Stimulated activated CD8-positive, alpha-beta memory T cell treated with anti-CD3 and anti-CD28 coated beads, Interleukin-4, amount 100 ng/mL, for 1 hour (primary cell): Measurements from ENCODE around the gene ANP32A.
"Not testable (repeated sequence)": the region's sequence is repeated elsewhere in the genome, so short reads cannot be mapped to it uniquely, and the experiment has no call there.

Experiments
- DNase-seq, 2 donors: peaks; one replicate each; pipeline ENCODE4 v3.0.0-alpha.2; 2020; ENCODE audit warnings: low read depth in 2 of 2, low spot score in 1 of 2

ANP32A gene

DNA sequence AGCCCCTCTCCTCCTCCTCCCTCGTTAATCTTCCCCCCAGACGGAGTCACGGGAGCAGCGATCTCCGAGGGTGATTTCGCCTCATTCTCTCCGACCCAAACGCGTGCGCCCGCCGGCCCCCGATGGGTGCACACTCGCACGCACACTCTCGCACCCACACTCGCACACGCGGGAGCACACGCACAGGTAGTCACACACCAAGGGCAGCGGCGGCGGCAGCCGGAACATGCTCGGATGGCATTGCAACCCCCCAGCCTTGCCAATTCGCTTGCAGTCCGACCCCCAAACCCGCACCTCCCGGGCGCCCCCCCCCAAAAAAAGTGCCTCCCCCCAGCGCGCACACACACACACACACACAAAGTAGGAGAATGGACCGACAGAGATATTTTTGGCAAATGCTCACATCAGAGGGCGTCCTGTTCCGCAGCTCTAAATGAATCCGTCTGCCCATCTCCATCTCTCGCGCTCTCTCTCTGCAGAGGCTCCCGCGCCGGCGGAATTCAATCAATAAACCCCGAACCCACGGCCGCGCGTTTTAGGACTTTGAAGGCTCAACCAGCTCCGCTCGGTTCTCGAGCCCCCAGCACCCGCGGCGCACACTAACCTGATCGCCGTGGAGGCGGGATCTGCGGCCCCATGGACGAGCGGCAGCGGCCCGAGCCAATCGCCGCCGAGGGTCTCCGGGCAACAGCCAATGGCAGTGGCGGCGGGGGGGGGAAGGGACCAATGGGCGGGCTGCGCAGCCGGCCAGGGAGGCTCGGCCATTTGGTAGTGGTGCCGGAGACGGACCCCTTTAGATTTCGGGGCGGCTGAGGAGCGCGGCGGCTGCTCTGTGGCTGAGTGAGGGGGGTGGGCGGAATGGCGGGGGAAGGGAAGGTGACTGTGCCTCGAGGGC, at the start of gene ANP32A:
Gene ANP32A (minus strand): TSS at position 601 of the 895 bp plus-strand sequence. CDS start 144 bp downstream, at position 457.
- peak; percentile 94 to 95 for DNase-seq

DNA sequence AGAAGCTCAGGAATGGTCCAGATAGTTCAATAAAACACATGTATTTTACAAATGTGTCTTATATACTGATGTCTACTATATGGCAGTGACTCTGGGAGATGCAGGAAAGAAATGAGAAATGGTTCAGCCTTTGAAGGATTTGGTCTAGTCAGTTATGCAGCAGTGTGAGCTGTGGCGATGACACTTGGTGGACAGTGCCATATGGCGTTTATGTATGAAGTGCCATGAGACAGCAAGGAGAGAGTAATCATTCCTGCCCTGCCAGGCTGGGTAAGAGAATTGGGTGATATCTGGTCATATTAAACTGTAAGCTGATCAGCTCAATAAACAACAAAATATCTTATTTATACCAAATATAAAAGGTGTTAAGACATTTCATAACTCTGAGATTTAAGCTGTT, 47.6 kb upstream of the ANP32A start:
- no peak for DNase-seq

DNA sequence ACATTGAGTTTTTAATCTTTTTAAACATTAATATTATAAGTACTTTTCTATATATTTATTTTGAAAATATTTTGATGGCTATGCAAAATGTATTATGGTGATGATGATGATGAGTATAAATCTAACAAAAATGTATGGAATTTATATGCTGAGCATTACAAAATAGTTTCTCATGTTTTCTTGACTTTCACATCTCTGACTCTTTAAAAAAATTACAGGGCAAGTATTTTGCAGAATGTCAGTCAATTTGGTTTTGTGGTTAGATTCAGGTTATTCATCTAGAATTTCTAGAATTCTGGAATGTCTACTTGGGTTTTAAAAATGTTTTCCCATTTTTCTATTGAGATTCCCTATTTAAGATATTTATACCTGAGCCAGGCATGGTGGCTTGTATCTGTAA, 41.7 kb upstream of the ANP32A start:
- DNase-seq = no peak

DNA sequence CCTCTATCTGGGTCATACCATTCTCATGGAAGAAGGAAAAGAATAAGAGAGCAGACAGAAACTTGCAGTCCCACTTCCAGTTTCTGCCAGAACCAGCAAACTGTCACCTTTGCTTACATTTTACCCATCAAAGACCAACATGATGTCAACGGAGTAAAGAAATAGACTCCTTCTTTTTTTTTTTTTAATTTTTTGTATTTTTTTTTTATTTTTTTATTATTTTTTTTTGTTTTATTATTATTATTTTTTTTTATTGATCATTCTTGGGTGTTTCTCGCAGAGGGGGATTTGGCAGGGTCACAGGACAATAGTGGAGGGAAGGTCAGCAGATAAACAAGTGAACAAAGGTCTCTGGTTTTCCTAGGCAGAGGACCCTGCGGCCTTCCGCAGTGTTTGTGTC, 38.0 kb upstream of the ANP32A start:
- DNase-seq = not testable (repeated sequence)

DNA sequence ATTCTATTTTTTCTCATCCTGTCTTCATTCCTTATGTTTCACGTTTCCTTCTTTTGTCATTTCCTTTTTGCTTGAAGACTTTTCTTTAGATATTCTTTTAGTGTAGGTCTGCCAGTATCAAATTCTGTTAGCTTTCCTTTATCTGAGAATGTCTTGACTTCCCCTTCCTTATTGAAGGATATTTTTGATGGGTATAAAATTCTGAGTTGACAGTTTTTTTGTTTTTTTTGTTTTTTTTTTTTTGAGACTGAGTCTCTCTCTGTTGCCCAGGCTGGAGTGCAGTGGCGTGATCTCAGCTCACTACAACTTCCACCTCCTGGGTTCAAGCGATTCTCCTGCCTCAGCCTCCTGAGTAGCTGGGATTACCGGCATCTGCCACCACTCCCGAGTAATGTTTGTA, 36.7 kb upstream of the ANP32A start:
- DNase-seq = not testable (repeated sequence)

DNA sequence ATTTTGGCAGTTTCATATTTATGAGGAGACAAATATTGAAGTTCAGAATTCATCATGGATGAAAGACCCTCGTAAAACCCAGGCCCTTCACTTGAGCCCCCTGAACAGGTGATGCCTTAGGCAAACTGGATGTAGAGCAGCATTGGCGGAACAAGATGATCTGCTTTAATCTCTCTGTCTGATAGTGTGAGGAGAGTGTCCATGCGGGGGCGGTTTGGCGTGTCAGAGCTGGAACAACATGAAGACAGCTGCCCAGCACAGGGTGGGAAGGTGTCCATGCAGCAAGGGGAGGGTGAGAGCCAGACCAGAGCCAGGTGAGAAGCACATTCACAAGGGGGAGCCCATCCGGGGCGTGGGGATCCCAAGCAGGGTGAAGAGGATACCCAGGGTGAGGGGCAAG, 31.8 kb upstream of the ANP32A start:
- no peak for DNase-seq

DNA sequence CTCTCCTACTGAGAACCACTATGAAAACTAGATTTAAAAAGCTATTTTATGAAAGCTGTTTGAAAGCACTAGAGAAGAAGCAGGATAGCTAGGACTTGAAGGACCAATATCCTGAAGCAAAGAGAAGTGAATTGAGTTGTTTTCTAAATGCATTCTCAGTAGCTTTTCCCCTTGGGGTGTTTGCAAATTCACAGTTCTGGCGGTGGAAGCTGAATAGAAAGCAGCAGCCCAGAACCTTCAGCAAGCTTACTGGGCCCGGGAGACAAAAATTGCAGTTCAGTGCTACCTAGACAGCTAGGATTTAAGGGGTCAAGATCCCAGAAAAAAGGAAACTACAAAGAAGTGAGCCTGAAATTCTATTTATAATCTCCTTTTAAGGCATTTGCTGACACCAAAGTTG, 31.3 kb upstream of the ANP32A start:
- no peak for DNase-seq

DNA sequence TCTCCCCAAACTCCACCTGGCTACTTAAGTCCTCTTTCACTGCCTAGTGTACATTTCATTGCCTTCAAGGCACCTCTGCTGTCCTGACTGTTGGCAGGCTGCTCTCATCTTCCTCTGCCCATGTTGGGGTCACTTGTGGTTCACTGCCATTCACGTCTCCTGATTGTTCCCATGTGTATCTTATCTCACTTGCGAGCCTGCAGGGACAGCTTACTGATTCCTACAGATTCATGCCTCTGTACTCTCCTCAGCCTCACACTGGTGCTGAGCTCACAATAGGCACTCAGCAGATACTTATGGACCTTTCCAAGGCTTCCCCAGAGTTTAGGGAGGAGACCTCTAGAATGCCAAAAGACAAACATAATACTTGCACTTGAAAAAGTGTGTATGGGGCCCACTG, 28.8 kb upstream of the ANP32A start:
- no peak for DNase-seq

DNA sequence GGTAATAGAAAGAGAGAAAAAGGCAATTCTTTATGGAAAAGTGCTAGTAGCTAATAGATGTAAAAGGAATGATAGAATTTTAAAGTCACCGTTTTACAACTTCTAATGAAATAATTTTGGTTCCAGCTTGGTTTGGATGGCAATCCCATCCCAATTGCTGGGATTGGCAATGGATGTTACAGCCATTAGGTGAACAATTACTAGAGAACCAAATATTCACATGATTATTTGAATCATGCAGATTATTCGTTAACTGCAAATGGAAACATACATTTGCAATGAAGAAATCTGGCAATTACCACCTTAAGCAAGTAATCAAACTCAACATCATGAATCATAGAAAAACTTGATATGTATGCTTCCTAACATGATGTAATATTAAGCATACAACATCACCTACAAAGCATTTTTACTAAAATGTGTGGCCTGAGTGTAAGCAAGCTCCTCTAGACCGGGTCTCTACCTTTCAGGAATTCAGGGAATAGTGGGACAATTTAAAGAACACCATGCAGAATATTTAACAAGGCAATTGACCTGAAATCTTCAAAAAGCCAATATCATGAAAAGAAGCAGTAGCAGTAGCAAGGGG, 26.2 kb upstream of the ANP32A start:
- no peak for DNase-seq

DNA sequence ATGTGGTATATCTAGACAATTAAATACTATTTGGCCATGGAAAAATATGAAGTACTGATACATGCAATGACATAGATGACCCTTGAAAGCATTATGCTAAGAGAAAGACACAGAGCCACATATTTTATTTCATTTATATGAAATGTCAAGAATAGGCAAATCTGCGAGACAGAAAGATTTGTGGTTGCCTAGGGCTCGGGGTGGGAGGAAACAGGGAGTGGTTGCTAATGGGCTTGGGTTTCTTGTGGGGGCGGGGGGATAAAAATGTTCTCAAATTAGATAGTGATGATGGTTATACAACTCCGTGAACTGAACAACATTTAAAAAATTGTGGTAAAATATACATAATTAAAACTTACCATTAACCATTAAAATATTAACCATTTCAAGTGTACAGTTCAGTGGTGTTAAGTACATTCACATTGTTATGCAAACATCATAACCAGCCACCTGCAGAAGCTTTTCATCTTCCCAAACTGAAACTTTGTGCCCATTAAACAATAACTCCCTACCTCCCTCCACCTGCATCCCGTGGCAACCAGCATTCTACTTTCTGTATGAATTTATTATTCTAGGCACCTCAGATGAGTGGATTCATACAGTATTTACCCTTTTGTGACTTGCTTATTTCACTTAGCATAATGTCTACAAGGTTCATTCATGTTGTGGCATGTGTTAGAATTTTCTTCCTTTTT, 24.3 kb upstream of the ANP32A start:
- DNase-seq = no peak

DNA sequence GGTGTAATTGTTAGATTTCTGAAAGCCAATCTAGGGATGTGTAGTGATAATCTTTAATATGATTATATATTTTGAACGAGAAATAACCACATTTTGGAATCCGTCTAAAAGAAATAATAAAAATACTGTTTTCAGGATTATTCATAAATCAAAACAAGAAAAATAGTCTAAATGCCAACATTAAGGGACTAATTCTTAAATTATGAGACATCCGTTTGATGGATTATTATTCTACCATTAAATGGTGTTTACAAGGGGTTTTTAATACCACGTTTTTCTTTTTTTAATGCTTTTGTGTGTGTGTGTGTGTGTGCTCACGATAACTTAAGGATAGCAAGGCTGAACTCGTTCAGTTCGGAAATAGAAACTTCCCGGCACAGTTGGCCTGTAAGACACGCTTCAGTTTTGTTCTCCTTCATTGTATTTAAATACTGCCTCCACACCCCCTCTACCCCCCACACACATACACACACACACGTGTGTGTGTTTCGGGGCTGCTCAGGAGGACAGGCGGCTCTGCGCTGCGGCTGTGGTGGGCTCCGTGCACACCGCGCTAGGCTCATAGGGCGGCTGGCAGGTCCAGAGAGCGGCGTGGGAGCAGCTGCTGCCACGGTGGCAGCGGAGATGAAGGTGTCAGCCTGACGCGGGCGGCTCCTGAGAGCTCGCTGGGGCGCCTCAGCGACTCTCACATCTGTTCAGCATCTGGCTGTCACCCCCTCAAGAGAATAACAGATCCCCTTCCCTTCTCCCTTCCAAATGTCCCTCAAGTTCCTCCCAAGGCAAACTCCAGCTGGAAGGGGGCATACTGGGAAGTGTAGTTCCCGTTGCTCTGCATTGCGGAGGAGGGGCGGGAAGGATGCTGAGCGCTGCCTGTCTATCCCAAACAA, 23.0 kb upstream of the ANP32A start:
- no peak for DNase-seq

DNA sequence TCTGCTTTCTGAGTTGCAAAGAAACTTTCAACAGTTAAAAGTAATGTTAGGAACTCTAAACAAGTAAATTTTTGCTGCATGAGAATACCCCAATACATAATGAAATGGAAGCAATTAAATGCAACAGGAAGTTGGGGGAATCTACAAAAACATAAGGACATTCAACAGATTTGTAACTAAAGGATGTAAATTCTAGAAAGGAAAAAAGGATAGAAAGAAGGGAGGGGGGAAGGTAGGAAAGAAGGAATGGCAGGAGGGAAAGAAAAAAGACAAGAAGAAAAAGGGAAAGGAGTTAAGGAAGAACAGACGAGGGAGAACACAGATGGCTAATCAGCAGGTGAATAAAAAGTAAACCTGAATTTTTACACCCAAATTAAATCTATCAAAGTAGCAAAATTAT, 22.3 kb upstream of the ANP32A start:
- no peak for DNase-seq

DNA sequence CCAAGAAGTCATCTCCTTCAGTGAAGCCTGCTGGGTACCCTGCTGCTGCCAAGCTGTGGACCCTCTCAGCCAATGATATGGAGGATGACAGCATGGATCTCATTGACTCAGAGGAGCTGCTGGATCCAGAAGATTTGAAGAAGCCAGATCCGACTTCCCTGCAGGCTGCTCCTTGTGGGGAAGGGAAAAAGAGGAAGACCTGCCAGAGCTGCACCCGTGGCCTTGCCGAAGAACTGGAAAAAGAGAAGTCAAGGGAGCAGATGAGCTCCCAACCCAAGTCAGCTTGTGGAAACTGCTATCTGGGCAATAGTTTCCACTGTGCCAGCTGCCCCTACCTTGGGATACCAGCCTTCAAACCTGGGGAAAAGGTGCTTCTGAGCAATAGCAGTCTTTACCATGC, 13.7 kb upstream of the ANP32A start:
- DNase-seq = no peak

DNA sequence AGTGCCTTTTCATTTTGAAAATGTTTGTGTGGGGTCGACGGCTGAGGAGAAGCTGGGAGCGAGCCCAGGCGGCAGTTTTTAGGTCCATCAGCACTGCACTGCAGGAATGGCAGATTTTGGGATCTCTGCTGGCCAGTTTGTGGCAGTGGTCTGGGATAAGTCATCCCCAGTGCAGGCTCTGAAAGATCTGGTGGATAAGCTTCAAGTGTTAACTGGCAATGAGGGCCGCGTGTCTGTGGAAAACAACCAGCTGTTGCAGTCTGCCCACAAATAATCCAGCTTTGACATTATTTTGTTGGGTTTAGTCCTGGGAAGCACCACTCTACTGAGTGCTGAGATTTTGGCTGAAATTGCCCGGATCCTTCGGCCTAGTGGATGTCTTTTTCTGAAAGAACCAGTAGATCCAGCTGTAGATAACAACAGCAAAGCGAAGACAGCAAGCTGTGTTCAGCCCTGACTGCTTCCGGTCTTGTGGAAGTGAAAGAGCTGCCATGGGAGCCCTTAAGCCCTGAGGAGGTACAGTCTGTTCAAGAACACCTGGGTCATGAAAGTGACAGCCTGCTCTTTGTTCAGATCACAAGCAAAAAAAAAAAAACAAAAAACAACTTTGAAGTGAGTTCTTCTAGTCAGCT, 13.1 kb upstream of the ANP32A start:
- DNase-seq = no peak

DNA sequence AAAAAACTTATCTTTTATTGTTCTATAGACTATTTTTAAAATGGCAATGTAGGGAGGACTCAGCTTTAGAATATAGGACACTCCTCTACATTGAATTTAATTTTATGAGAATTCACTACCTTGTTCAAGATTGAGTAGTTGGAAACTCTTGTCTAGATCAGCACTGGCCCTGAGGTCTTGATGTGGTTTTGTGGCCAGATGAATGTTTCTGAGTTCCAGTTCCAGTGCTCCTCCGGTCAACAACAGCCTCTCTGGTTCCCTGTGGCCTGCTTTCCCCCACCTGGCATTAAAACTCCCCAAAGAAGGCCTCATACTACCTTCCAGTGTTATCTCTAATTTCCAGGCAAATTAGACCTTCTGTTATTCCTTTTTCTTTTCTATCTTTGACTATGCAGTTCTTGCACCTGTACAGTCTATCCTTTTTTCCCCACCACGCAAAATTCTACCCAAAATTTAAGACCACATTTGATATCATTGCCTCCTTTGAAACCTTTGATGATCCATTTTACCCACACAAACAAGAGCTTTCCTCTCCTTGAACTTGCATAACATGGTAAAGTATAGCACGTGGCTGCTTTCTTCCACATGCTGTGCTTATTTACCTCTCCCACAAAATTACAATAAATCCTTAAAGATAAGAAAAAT, 9.6 kb upstream of the ANP32A start:
- no peak for DNase-seq

DNA sequence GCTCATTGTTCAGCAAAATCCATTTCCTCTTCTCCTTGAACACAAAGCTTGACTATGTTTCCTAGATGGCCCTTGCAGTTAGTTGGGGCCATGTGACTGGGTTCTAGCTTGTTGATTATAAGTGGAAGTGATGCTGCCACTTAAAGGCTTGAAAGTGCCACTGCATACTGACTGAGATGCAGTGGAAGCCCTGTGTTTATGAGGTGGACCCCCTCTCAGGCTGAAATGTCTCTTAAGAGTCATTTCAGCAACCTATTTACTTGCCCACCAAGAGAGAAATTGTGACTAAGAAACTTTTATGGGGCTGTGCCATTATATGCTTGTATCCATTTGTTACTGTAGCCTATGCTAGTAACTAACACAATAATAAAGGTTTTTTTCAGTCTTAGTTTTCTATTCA, 8.4 kb upstream of the ANP32A start:
- no peak for DNase-seq

DNA sequence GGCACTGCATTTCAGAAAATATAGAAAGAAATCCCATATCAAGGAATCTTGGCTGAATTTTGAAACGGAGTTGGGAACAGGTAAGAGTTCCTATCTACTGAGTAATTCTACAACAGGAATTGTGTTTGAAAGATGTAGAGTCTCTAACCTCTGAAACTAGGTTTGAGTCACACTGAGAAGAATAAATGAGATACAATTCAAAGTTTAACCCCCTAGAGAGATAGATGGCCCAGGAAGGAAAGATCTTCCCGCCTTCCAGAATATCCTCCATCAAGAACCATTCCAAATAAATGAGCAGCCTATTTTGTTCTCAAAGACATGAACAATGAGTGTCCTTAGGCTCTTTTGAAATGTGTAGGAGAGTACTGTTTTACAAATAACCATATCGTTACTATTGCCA, 2.9 kb upstream of the ANP32A start:
- DNase-seq = no peak

DNA sequence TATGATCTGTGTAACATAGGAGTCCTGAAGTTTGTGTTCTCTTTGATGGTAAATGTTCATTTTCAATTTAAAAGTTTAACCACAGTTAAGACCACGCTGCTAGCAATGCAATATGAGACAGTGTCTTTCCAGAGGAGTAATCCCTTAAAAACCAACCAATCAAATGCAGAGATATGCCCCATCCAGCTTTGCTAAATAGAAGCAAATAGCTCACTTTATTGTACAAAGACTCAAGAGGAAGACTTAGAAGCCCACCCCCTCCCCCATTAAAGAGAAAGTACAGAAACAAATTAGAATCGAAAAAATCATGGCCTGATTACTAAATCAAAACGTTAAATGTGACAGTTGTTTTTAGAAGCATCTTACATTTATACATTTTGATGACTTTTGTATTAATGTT, 2.1 kb upstream of the ANP32A start:
- no peak for DNase-seq

DNA sequence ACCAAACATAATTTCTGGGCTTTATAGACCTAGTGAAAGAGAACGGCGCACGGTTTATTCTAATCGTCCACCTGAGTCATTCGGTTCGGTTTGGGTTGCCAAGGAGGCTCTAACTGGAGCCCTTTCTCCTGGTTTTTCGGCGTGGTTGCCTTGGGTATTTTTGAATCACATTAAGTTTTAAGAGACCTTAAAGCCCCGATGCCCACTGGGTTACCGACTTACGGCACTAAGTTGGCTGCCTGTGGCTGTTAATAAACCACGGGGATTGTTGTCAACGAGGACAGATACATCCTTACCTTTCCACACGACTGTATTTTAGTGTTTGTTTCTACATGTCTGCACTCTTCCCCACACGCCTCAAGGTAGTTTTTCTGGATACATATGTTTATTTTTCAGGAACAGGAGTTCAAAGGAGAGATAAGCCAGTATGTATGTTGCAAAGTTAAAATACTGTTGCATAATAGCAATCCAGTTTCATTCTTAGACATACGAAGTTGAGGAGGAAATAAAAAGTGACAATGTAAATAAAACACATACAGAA, 1.2 kb upstream of the ANP32A start:
- DNase-seq = no peak
